WTC11 (cell line): ENCODE results near the gene SLC2A1. TPM values are rescaled to one million over a fixed set of nuclear protein-coding genes. Genes with fewer than 3 reads are reported as not detected.

Experiments
- ATAC-seq: fragments of 200-7000 bp; cut with Tn5 transposase; 2 replicates; pipeline ENCODE4 v1.10.0; 2021; ENCODE audit warnings: mild to moderate bottlenecking, moderate library complexity
- CTCF ChIA-PET: fragments of 300-600 bp; sonication (Branson Sonifier 250); formaldehyde crosslinking; loops from one replicate; lab custom pipeline; 2021; ENCODE audit warnings: antibody characterized with exemption; lab: Charles Lee
- POLR2A ChIA-PET: fragments of 350-600 bp; sonication (Branson Sonifier 250); formaldehyde crosslinking; loops from one replicate; lab custom pipeline; 2021; ENCODE audit warnings: antibody characterized with exemption; lab: Charles Lee
- DNase-seq: peaks from one replicate; pipeline ENCODE4 v3.0.0; 2021; ENCODE audit warnings: low spot score
- H3K27ac Mint-ChIP-seq: 2 replicates; pipeline ENCODE4 v1.8.0; 2021; ENCODE audit warnings: mixed read lengths
- H3K27me3 Mint-ChIP-seq: 2 replicates; pipeline ENCODE4 v1.8.0; 2021; ENCODE audit warnings: low read depth, mild to moderate bottlenecking, moderate library complexity, mixed read lengths
- H3K36me3 Mint-ChIP-seq: 2 replicates; pipeline ENCODE4 v1.8.0; 2021; ENCODE audit warnings: mixed read lengths
- H3K4me1 Mint-ChIP-seq: 2 replicates; pipeline ENCODE4 v1.8.0; 2022; ENCODE audit warnings: mixed read lengths
- H3K4me3 Mint-ChIP-seq: 2 replicates; pipeline ENCODE4 v1.8.0; 2021; ENCODE audit warnings: mild to moderate bottlenecking, moderate library complexity, mixed read lengths
- H3K9me3 Mint-ChIP-seq: 2 replicates; pipeline ENCODE4 v1.8.0; 2021; ENCODE audit warnings: mixed read lengths
- ATF2 ChIP-seq: sonication (generic); formaldehyde crosslinking; IDR thresholded peaks from 2 replicates; pipeline ENCODE4 v1.8.1; 2022; ENCODE audit warnings: low read depth, missing genetic modification reagents, borderline replicate concordance
- ATF3 ChIP-seq: sonication (generic); formaldehyde crosslinking; conservative IDR thresholded peaks from 2 replicates; pipeline ENCODE4 v1.8.1; 2022; ENCODE audit warnings: mild to moderate bottlenecking, missing genetic modification reagents
- CBFB ChIP-seq: sonication (generic); formaldehyde crosslinking; IDR thresholded peaks from 2 replicates; pipeline ENCODE4 v1.8.1; 2022; ENCODE audit warnings: mild to moderate bottlenecking, low read depth, missing genetic modification reagents
- CREB1 ChIP-seq: sonication (generic); formaldehyde crosslinking; IDR thresholded peaks from 2 replicates; pipeline ENCODE4 v1.8.0; 2023; ENCODE audit warnings: mild to moderate bottlenecking, missing genetic modification reagents
- CREM ChIP-seq: sonication (generic); formaldehyde crosslinking; IDR thresholded peaks from 2 replicates; pipeline ENCODE4 v1.8.1; 2022; ENCODE audit warnings: mild to moderate bottlenecking, missing genetic modification reagents, moderate library complexity
- E2F5 ChIP-seq: sonication (generic); formaldehyde crosslinking; IDR thresholded peaks from 2 replicates; pipeline ENCODE4 v1.8.1; 2022; ENCODE audit warnings: mild to moderate bottlenecking, moderate library complexity, missing genetic modification reagents
- ESRRA ChIP-seq: sonication (generic); formaldehyde crosslinking; IDR thresholded peaks from 2 replicates; pipeline ENCODE4 v1.8.1; 2022; ENCODE audit warnings: mild to moderate bottlenecking, missing genetic modification reagents, borderline replicate concordance
- FOXP1 ChIP-seq: sonication (generic); formaldehyde crosslinking; IDR thresholded peaks from 2 replicates; pipeline ENCODE4 v1.8.0; 2022; ENCODE audit warnings: missing genetic modification reagents, mild to moderate bottlenecking, moderate library complexity, borderline replicate concordance
- GABPB1 ChIP-seq: sonication (generic); formaldehyde crosslinking; IDR thresholded peaks from 2 replicates; pipeline ENCODE4 v1.8.1; 2023; ENCODE audit warnings: mild to moderate bottlenecking, missing genetic modification reagents
- HMGXB4 ChIP-seq: sonication (generic); formaldehyde crosslinking; IDR thresholded peaks from 2 replicates; pipeline ENCODE4 v1.8.1; 2023; ENCODE audit warnings: mild to moderate bottlenecking, moderate library complexity, missing genetic modification reagents
- JUN ChIP-seq: sonication (generic); formaldehyde crosslinking; IDR thresholded peaks from 2 replicates; pipeline ENCODE4 v1.8.0; 2023; ENCODE audit warnings: mild to moderate bottlenecking, missing genetic modification reagents
- NFE2L1 ChIP-seq: sonication (generic); formaldehyde crosslinking; IDR thresholded peaks from 2 replicates; pipeline ENCODE4 v1.8.1; 2023; ENCODE audit warnings: missing genetic modification reagents
- NR1H2 ChIP-seq: sonication (generic); formaldehyde crosslinking; IDR thresholded peaks from 2 replicates; pipeline ENCODE4 v1.9.0; 2021; ENCODE audit warnings: mild to moderate bottlenecking, moderate library complexity, missing genetic modification reagents
- PRDM15 ChIP-seq: sonication (generic); formaldehyde crosslinking; IDR thresholded peaks from 2 replicates; pipeline ENCODE4 v1.8.0; 2022; ENCODE audit warnings: missing genetic modification reagents
- PREB ChIP-seq: sonication (generic); formaldehyde crosslinking; IDR thresholded peaks from 2 replicates; pipeline ENCODE4 v1.8.1; 2022; ENCODE audit warnings: mild to moderate bottlenecking, missing genetic modification reagents, moderate library complexity, borderline replicate concordance
- SP1 ChIP-seq: sonication (generic); formaldehyde crosslinking; conservative IDR thresholded peaks from 2 replicates; pipeline ENCODE4 v1.8.1; 2022; ENCODE audit warnings: missing genetic modification reagents
- ZBTB43 ChIP-seq: sonication (generic); formaldehyde crosslinking; IDR thresholded peaks from 2 replicates; pipeline ENCODE4 v1.8.1; 2023; ENCODE audit warnings: mild to moderate bottlenecking, missing genetic modification reagents
- ZNF121 ChIP-seq: sonication (generic); formaldehyde crosslinking; IDR thresholded peaks from 2 replicates; pipeline ENCODE4 v1.8.0; 2023; ENCODE audit warnings: missing genetic modification reagents
- ZNF219 ChIP-seq: sonication (generic); formaldehyde crosslinking; IDR thresholded peaks from 2 replicates; pipeline ENCODE4 v1.8.0; 2023; ENCODE audit warnings: missing genetic modification reagents, mild to moderate bottlenecking, borderline replicate concordance
- ZNF416 ChIP-seq: fragments of 250-450 bp; sonication (Bioruptor Pico); IDR thresholded peaks from 2 replicates; pipeline ENCODE4 v1.9.0; 2021; ENCODE audit warnings: mild to moderate bottlenecking, inconsistent platforms
- ZSCAN18 ChIP-seq: fragments of 250-450 bp; sonication (Bioruptor Pico); IDR thresholded peaks from 2 replicates; pipeline ENCODE4 v2.1.2; 2022; ENCODE audit warnings: mild to moderate bottlenecking, moderate library complexity
- total RNA-seq: library from RNA; stranded (reverse); gene quantifications from 3 replicates; pipeline ENCODE4 v1.2.3, GENCODE V29; 2021

Gene SLC2A1
- total RNA-seq, 1 experiment from 2014 or later = 215 TPM

- TF ChIP-seq PRDM15 = no peak
- TF ChIP-seq, all 79 proteins: peak for 0
Measured at GRCh38 chr1:43002116-43002515, 43.4 kb upstream of the SLC2A1 start (continued).

GRCh38 chr1:43001434-43001833 lies 42.8 kb upstream of the SLC2A1 start:
- Mint-ChIP-seq H3K36me3 (peaks cover 3% of the 10 kb centered on the region), H3K27me3 (no peaks in the 10 kb centered on the region), H3K9me3 (peaks cover 4% of the 10 kb centered on the region), H3K27ac (no peak overlapping the region), H3K4me3 (no peak overlapping the region), H3K4me1 (peaks cover 30% of the 10 kb centered on the region)
- POLR2A ChIA-PET = no interaction called here
- ATAC-seq (no peak), DNase-seq (no peak)
- TF ChIP-seq CBFB (no peak), ZNF219 (CRISPR knock-in tag) (no peak), PREB (CRISPR knock-in tag) (no peak), JUN (CRISPR knock-in tag) (no peak), E2F5 (CRISPR knock-in tag) (no peak), GABPB1 (CRISPR knock-in tag) (no peak), SP1 (no peak), CREM (no peak), NFE2L1 (CRISPR knock-in tag) (no peak), NR1H2 (CRISPR knock-in tag) (no peak), ZBTB43 (CRISPR knock-in tag) (no peak), ZSCAN18 (CRISPR knock-in tag) (no peak)
- CTCF ChIA-PET = no interaction called here

GRCh38 chr1:43000271-43000670 lies 41.6 kb upstream of the SLC2A1 start:
- DNase-seq = no peak
- no peak for ATAC-seq
- peaks cover 6% of the 10 kb centered on the region for H3K36me3 Mint-ChIP-seq
- H3K27me3 Mint-ChIP-seq = no peaks in the 10 kb centered on the region
- ChIA-PET POLR2A (no interaction called here), CTCF (no interaction called here)
- peaks cover 22% of the 10 kb centered on the region for H3K4me1 Mint-ChIP-seq
- no peak overlapping the region for H3K4me3 Mint-ChIP-seq
- peaks cover 4% of the 10 kb centered on the region for H3K9me3 Mint-ChIP-seq
- no peak overlapping the region for H3K27ac Mint-ChIP-seq
- TF ChIP-seq ESRRA (CRISPR knock-in tag) (no peak), ZNF121 (no peak), ATF2 (no peak), ZSCAN18 (CRISPR knock-in tag) (no peak), FOXP1 (CRISPR knock-in tag) (no peak), ZNF219 (CRISPR knock-in tag) (no peak), ZNF416 (CRISPR knock-in tag) (no peak), CREB1 (CRISPR knock-in tag) (no peak), HMGXB4 (CRISPR knock-in tag) (no peak), ATF3 (CRISPR knock-in tag) (no peak)
